H1 (cell line): Measurements from ENCODE around the gene CDH6. TPM values are rescaled to one million over a fixed set of nuclear protein-coding genes. Genes with fewer than 3 reads are reported as not detected.
A peak's percentile ranks its signal among the peaks of the same experiment; 100 is the strongest.

Source experiments
- CTCF ChIA-PET: fragments of 300-600 bp; sonication (Branson Sonifier 250); formaldehyde crosslinking; loops from one replicate; lab custom pipeline; 2021; ENCODE audit not compliant: partially characterized antibody; lab: Charles Lee
- POLR2A ChIA-PET: fragments of 300-600 bp; sonication (Branson Sonifier 250); formaldehyde crosslinking; loops from one replicate; lab custom pipeline; 2021; ENCODE audit warnings: inconsistent platforms; ENCODE audit not compliant: partially characterized antibody; lab: Charles Lee
- DNase-seq, 2 experiments: peaks; one replicate each; pipeline versions ENCODE4 v3.0.0 to v3.0.0-alpha.2; 2010 to 2022; ENCODE audit warnings: low spot score in 2 of 2, low read depth in 1 of 2, mixed read lengths in 1 of 2
- FAIRE-seq: peaks from 2 replicates; lab custom pipeline; 2011; peaks lifted over from hg19 to GRCh38; lab: Jason Lieb, UNC
- H2AFZ ChIP-seq: 2 replicates; pipeline ENCODE4 v1.8.1; 2012; ENCODE audit warnings: low read length, inconsistent platforms
- H2AK5ac ChIP-seq: 2 replicates; pipeline ENCODE4 v1.6.1; 2013; ENCODE audit warnings: low read depth, low read length
- H2BK120ac ChIP-seq: replicated peaks from 2 replicates; pipeline ENCODE3; 2013; ENCODE audit warnings: low read depth, low read length, inconsistent platforms
- H2BK12ac ChIP-seq: 2 replicates; pipeline ENCODE4 v1.6.1; 2013; ENCODE audit warnings: low read depth, low read length
- H2BK15ac ChIP-seq: 2 replicates; pipeline ENCODE4 v1.6.1; 2013; ENCODE audit warnings: low read length
- H2BK20ac ChIP-seq: 2 replicates; pipeline ENCODE4 v1.6.1; 2013; ENCODE audit warnings: low read length
- H2BK5ac ChIP-seq: 2 replicates; pipeline ENCODE4 v1.6.1; 2013; ENCODE audit warnings: low read depth, low read length
- H3K14ac ChIP-seq: 2 replicates; pipeline ENCODE4 v1.6.1; 2013; ENCODE audit warnings: inconsistent platforms; ENCODE audit not compliant: insufficient read length
- H3K18ac ChIP-seq: 2 replicates; pipeline ENCODE4 v1.6.1; 2013; ENCODE audit warnings: low read length; ENCODE audit errors: extremely low read depth
- H3K23ac ChIP-seq: 2 replicates; pipeline ENCODE4 v1.6.1; 2013; ENCODE audit warnings: inconsistent platforms; ENCODE audit not compliant: insufficient read length
- H3K23me2 ChIP-seq: 2 replicates; pipeline ENCODE4 v1.6.1; 2013; ENCODE audit warnings: low read depth, low read length
- H3K27ac ChIP-seq: 2 replicates; pipeline ENCODE4 v1.6.1; 2011; ENCODE audit warnings: low read depth, low read length, inconsistent platforms
- H3K27me3 ChIP-seq, 4 experiments: replicated peaks in 1 of 4; 1 replicate in 1 of 4; 2 replicates in 3 of 4; pipeline versions ENCODE4 v1.6.1 to v1.8.1; 2011 to 2013; ENCODE audit warnings: low read length in 3 of 4, mild to moderate bottlenecking in 3 of 4, inconsistent platforms in 2 of 4, mixed read lengths in 2 of 4, moderate library complexity in 1 of 4; ENCODE audit not compliant: control insufficient read depth in 3 of 4, insufficient read depth in 3 of 4; ENCODE audit errors: extremely low read depth in 1 of 4
- H3K36me3 ChIP-seq, 4 experiments: 2 replicates each; pipeline versions ENCODE4 v1.6.1 to v1.8.1; 2011 to 2013; ENCODE audit warnings: mild to moderate bottlenecking in 4 of 4, low read length in 3 of 4, moderate library complexity in 2 of 4, control low read depth in 1 of 4, inconsistent platforms in 1 of 4; ENCODE audit not compliant: insufficient read depth in 4 of 4, control insufficient read depth in 2 of 4
- H3K4ac ChIP-seq: replicated peaks from 2 replicates; pipeline ENCODE3; 2013; ENCODE audit warnings: low read length, low read depth, mixed read lengths, inconsistent platforms; ENCODE audit not compliant: insufficient read length
- H3K4me1 ChIP-seq, 4 experiments: replicated peaks in 1 of 4; 1 replicate in 1 of 4; 2 replicates in 3 of 4; pipeline versions ENCODE4 v1.6.1 to v1.8.1; 2011 to 2013; ENCODE audit warnings: low read length in 3 of 4, inconsistent platforms in 2 of 4, mixed read lengths in 1 of 4; ENCODE audit not compliant: insufficient read depth in 4 of 4, control insufficient read depth in 3 of 4
- H3K4me2 ChIP-seq, 2 experiments: 2 replicates each; pipeline versions ENCODE4 v1.6.1 to v1.8.1; 2011 to 2013; ENCODE audit warnings: low read depth in 2 of 2, low read length in 2 of 2, control low read depth in 1 of 2, inconsistent platforms in 1 of 2, mild to moderate bottlenecking in 1 of 2; ENCODE audit not compliant: insufficient read depth in 1 of 2
- H3K4me3 ChIP-seq, 4 experiments: fragments of 200-600, 300-600 bp in 1 of 4; sonication (generic), shearing (Covaris generic), sonication (Bioruptor Twin) in 1 of 4; 2 replicates each; pipeline versions ENCODE4 v1.5.1 to v1.8.1; 2011 to 2016; ENCODE audit warnings: low read length in 4 of 4, low read depth in 3 of 4, control low read depth in 2 of 4, inconsistent platforms in 2 of 4, mild to moderate bottlenecking in 2 of 4, mixed read lengths in 1 of 4, moderate library complexity in 1 of 4; ENCODE audit not compliant: insufficient read depth in 2 of 4; ENCODE audit errors: extremely low read depth in 1 of 4
- H3K56ac ChIP-seq: replicated peaks from 2 replicates; pipeline ENCODE3; 2013; ENCODE audit warnings: low read depth, mild to moderate bottlenecking, mixed read lengths, low read length, inconsistent platforms; ENCODE audit not compliant: insufficient read length
- H3K79me1 ChIP-seq: 2 replicates; pipeline ENCODE4 v1.6.1; 2013; ENCODE audit warnings: low read depth, low read length, control low read depth
- H3K79me2 ChIP-seq, 2 experiments: 2 replicates each; pipeline versions ENCODE4 v1.6.1 to v1.8.1; 2012 to 2013; ENCODE audit warnings: low read length in 2 of 2, mild to moderate bottlenecking in 2 of 2, inconsistent platforms in 1 of 2; ENCODE audit not compliant: insufficient read depth in 2 of 2, control insufficient read depth in 1 of 2
- H3K9ac ChIP-seq, 4 experiments: replicated peaks in 1 of 4; 1 replicate in 1 of 4; 2 replicates in 3 of 4; pipeline versions ENCODE4 v1.6.1 to v1.8.1; 2011 to 2013; ENCODE audit warnings: low read depth in 3 of 4, low read length in 3 of 4, control low read depth in 2 of 4, mild to moderate bottlenecking in 2 of 4, moderate library complexity in 2 of 4, inconsistent platforms in 1 of 4; ENCODE audit errors: extremely low read depth in 1 of 4
- H3K9me3 ChIP-seq, 2 experiments: 2 replicates each; pipeline versions ENCODE4 v1.6.1 to v1.8.1; 2012 to 2013; ENCODE audit warnings: mild to moderate bottlenecking in 2 of 2, moderate library complexity in 2 of 2, control low read depth in 1 of 2, inconsistent platforms in 1 of 2, low read depth in 1 of 2, low read length in 1 of 2, mixed read lengths in 1 of 2; ENCODE audit not compliant: insufficient read depth in 2 of 2
- H4K20me1 ChIP-seq, 2 experiments: replicated peaks in 1 of 2; 2 replicates each; pipeline versions ENCODE3 to v1.8.1; 2011 to 2013; ENCODE audit warnings: inconsistent platforms in 2 of 2, low read length in 2 of 2, mild to moderate bottlenecking in 1 of 2; ENCODE audit not compliant: insufficient read depth in 2 of 2, control insufficient read depth in 1 of 2
- H4K5ac ChIP-seq: 2 replicates; pipeline ENCODE4 v1.6.1; 2013; ENCODE audit warnings: low read length, low read depth, mixed read lengths, inconsistent platforms; ENCODE audit not compliant: insufficient read length
- H4K8ac ChIP-seq: 2 replicates; pipeline ENCODE4 v1.8.0; 2013; ENCODE audit warnings: mild to moderate bottlenecking, moderate library complexity, low read length, inconsistent platforms; ENCODE audit not compliant: insufficient read depth; ENCODE audit errors: extremely low read depth
- H4K91ac ChIP-seq: replicated peaks from 2 replicates; pipeline ENCODE3; 2013; ENCODE audit warnings: low read length, mixed read lengths, inconsistent platforms; ENCODE audit not compliant: insufficient read length
- EZH2 ChIP-seq: fragments of 200-600 bp; sonication (generic); IDR thresholded peaks from 2 replicates; pipeline ENCODE4 v1.7.1; 2012; ENCODE audit warnings: low read depth, mild to moderate bottlenecking, moderate library complexity, low read length, inconsistent platforms; ENCODE audit not compliant: severe bottlenecking
- GABPA ChIP-seq: IDR thresholded peaks from 2 replicates; pipeline ENCODE4 v1.6.1; 2011; ENCODE audit warnings: mild to moderate bottlenecking, low read length, moderate library complexity, borderline replicate concordance; ENCODE audit not compliant: insufficient read depth
- POLR2AphosphoS5 ChIP-seq: IDR thresholded peaks from 2 replicates; pipeline ENCODE4 v1.6.1; 2011; ENCODE audit warnings: low read depth, low read length
- SUZ12 ChIP-seq: fragments of 200-600 bp; sonication (generic); IDR thresholded peaks from 2 replicates; pipeline ENCODE4 v1.6.1; 2012; ENCODE audit warnings: mild to moderate bottlenecking, inconsistent platforms, low read length, moderate library complexity, mixed read lengths
- WGBS, 2 experiments: shearing (Covaris generic) in 1 of 2; methylation state at CpG; one replicate each; pipeline versions ENCODE4 v1.1.6 to v1.1.7; 2013 to 2015; ENCODE audit warnings: low lambda C conversion rate in 2 of 2, mixed read lengths in 2 of 2, inconsistent platforms in 1 of 2, low coverage in 1 of 2, missing lambda C conversion rate in 1 of 2; ENCODE audit not compliant: insufficient replicate concordance in 2 of 2, insufficient coverage in 1 of 2, insufficient read length in 1 of 2; ENCODE audit errors: extremely low coverage in 1 of 2, missing lambda C conversion rate in 1 of 2; 5-methylcytosine and 5-hydroxymethylcytosine counted together
- polyA plus RNA-seq, 7 experiments: library from polyadenylated mRNA; depleted of rRNA in 3 of 7; stranded (reverse) in 5 of 7; unstranded in 2 of 7; fragments of >200 nt in 5 of 7; fragments of 200-250 nt in 2 of 7; gene quantifications; 1 replicate in 5 of 7; 2 replicates in 1 of 7; 4 replicates in 1 of 7; pipeline versions ENCODE4 v1.2.1 to v1.2.3, GENCODE V29; 2011 to 2013; ENCODE audit warnings: missing spikeins in 2 of 7, mixed read lengths in 2 of 7
- total RNA-seq: library from RNA; stranded (reverse); fragmentation: NEBNext Ultra II Directional; extraction: Animal tissue kit (Norgen Biotek cat#: 25700); gene quantifications from 2 replicates; pipeline ENCODE4 v1.2.1, GENCODE V29; 2021

CDH6 gene
- total and polyA plus RNA-seq, 2 of the 8 experiments (the other 6 are each of a cell fraction or from before 2014, with no cell fraction given) = 1.4 to 1.9 TPM

DNA sequence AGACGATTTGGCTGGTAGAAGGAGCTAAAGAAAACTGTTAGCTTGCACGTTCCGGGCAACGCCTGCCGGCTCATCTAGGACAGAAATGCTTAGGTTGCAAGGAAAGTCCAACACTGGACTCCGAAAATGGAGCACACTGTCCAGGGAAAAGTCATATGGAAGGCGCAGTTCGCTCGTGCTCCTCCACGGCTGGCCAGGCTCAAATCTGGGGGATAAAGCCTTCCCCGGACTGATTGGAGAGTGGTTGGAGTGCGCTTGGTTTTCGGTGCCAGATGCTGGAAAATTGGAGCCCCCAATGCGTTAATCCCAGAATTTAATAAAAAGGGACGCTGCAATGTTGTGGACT is 955 bp downstream of the CDH6 start:
- no peak overlapping the region for H4K91ac ChIP-seq
- H4K5ac ChIP-seq = no peak overlapping the region
- ChIA-PET CTCF (interaction anchor here (1.1 to 2.7 kb wide), 6 partner anchors 7 to 134 kb away, joined by 3 to 15 read pairs (median 4); no protein-coding TSS in a partner anchor), POLR2A (no interaction called here)
- no peak overlapping the region for H3K14ac ChIP-seq
- H3K4me3 ChIP-seq = peak overlapping the region; percentile 60 to 76 (median 70)
- H3K79me2 ChIP-seq = no peaks in the 10 kb centered on the region
- DNase-seq (no peak), FAIRE-seq (no peak)
- no peak overlapping the region for H2AK5ac ChIP-seq
- H3K27ac ChIP-seq = no peak overlapping the region
- no peak for TF ChIP-seq GABPA
- TF ChIP-seq POLR2AphosphoS5 = no peak
- peak; percentile 77 for TF ChIP-seq SUZ12
- peak; percentile 60 for TF ChIP-seq EZH2
- no peak overlapping the region for H2BK15ac ChIP-seq
- H2BK120ac ChIP-seq = no peak overlapping the region
- H3K36me3 ChIP-seq = no peaks in the 10 kb centered on the region
- H3K9me3 ChIP-seq = no peaks in the 10 kb centered on the region
- peaks cover 0 to 2% of the 10 kb centered on the region in 2 experiments for H4K20me1 ChIP-seq
- peaks cover 8% of the 10 kb centered on the region; the same call in 1 of the 2 replicates for H3K23me2 ChIP-seq
- H2AFZ ChIP-seq = peak overlapping the region; percentile 89; the same call in 1 of the 2 replicates
- peak overlapping the region; percentile 34; the same call in 1 of the 2 replicates for H3K18ac ChIP-seq
- H3K9ac ChIP-seq = peak overlapping the region in 1 of 4 experiments; percentile 60; a peak in 1 of 7 replicates
- no peak overlapping the region for H2BK12ac ChIP-seq
- no peak overlapping the region for H3K23ac ChIP-seq
- no peak overlapping the region for H2BK20ac ChIP-seq
- peaks cover 4 to 10% (median 5%) of the 10 kb centered on the region in 4 experiments; a peak in 4 of 7 replicates for H3K4me1 ChIP-seq
- 12% methylated on average over 15 of the region's 15 CpGs; no CpG with 5 or more reads in 1 of the 2 experiments for WGBS, 2 experiments
- H3K27me3 ChIP-seq = peaks cover 20 to 32% (median 28%) of the 10 kb centered on the region in 4 experiments
- H3K4ac ChIP-seq = no peak overlapping the region
- no peaks in the 10 kb centered on the region for H3K79me1 ChIP-seq
- no peak overlapping the region for H3K56ac ChIP-seq
- no peak overlapping the region for H4K8ac ChIP-seq
- H3K4me2 ChIP-seq = peak overlapping the region; percentile 94 to 98
- H2BK5ac ChIP-seq = no peak overlapping the region
